ENCODE data around the gene FOSL2. TPM values are rescaled to one million over a fixed set of nuclear protein-coding genes. Genes with fewer than 3 reads are reported as not detected.

FOSL2 gene
- total RNA-seq (2021): 3.9 to 4.5 TPM (median 4.0 TPM) in 3 replicates
- Bru-seq, nascent RNA: percentile 43 among the genes with signal in this experiment
- long read RNA-seq, experiment 1, full-length matches to known transcripts: 4 of 14 reads
- long read RNA-seq, experiment 1, partial matches to known transcripts: 7 of 14 reads
- long read RNA-seq, experiment 1, other reads (novel, unspliced or antisense): 3 of 14 reads
- long read RNA-seq, experiment 2, partial matches to known transcripts: 0 of 4 reads
- long read RNA-seq, experiment 2, other reads (novel, unspliced or antisense): 4 of 4 reads
- long read RNA-seq, experiment 3: 0 reads

DNA sequence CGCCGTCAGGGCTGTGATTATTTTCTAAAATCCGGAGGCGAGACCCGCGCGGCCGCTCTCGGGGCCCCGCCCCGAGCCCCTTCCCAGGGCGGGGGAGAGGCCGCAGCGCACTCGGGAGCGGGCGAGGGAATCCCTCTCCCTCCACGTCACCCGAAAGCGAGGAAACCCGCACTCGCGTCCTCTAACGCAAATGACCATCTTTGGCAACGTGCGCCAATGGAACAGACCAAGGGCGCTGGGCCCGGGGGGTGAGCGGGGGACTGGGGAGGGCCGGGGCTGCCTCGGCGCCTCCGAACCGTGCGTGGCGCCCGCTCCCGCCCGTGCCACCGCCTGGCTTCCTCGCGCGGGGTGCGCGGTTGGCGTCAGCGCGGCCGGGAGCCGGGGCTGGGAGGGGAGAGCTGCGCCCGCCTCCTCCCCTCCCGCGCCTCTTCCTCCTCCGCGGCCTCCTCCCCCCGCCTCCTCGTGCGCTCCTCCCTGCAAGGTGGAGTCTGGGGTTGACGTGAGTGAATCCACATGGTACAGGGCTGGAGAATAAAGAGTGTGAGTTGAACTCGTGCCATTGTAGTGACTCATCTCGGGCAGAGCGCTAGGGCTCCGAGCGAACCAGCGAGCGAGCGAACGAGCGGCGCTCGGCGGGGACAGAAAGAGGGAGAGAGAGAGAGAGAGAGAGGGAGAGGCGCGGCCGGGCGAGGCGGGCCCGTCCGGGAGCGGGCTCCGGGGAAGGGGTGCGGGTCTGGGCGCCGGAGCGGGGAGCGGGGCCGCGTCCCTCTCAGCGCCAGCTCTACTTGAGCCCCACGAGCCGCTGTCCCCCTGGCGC is at the start of gene FOSL2:
Gene FOSL2, plus strand, starts transcription at position 562 of the 817 bp plus-strand sequence. CDS start 863 bp downstream, outside the sequence.
- Mint-ChIP-seq H3K36me3 (no peaks in the 10 kb centered on the region), H3K4me1 (peaks cover 14% of the 10 kb centered on the region), H3K27me3 (ENCODE audit: low read depth) (peaks cover 46% of the 10 kb centered on the region), H3K4me3 (peak within 1 kb of the TSS; percentile 77), H3K27ac (peak within 1 kb of the TSS; percentile 99), H3K9me3 (no peaks in the 10 kb centered on the region)
- peak; percentile 78 for DNase-seq (ENCODE audit: low spot score)
- ChIA-PET POLR2A (interaction anchor here (0.6 to 0.9 kb wide), 2 partner anchors 144 to 640 kb away, joined by 3 read pairs; no protein-coding TSS in a partner anchor), CTCF (interaction anchor here (1.0 to 1.3 kb wide), 3 partner anchors 38 to 640 kb away, joined by 3 read pairs; partner anchors contain the start of genes BABAM2 and RBKS)
- peak; percentile 73 for ATAC-seq
- TF ChIP-seq MYBL2 (CRISPR knock-in tag; IDR thresholded peaks at IDR 0.05) (peak; percentile 44; the same call in 1 of the 2 replicates), TP53 (CRISPR knock-in tag; IDR thresholded peaks at IDR 0.05) (peak; percentile 61; the same call in 1 of the 2 replicates), OVOL2 (CRISPR knock-in tag; IDR thresholded peaks at IDR 0.05; ENCODE audit: borderline replicate concordance) (no peak), ZNF263 (CRISPR knock-in tag; IDR thresholded peaks at IDR 0.05; ENCODE audit: low read depth) (peak; percentile 93), ZBTB21 (CRISPR knock-in tag; IDR thresholded peaks at IDR 0.05; ENCODE audit: borderline replicate concordance) (peak; percentile 72; the same call in 1 of the 2 replicates), RELA (CRISPR knock-in tag; IDR thresholded peaks at IDR 0.05; ENCODE audit: borderline replicate concordance) (no peak), GABPB1 (CRISPR knock-in tag; IDR thresholded peaks at IDR 0.05) (peak; percentile 86), SOX15 (CRISPR knock-in tag; IDR thresholded peaks at IDR 0.05) (no peak), ESRRA (CRISPR knock-in tag; IDR thresholded peaks at IDR 0.05; ENCODE audit: borderline replicate concordance) (no peak), ZNF317 (CRISPR knock-in tag; IDR thresholded peaks at IDR 0.05; ENCODE audit: borderline replicate concordance, low read depth) (no peak), ETV6 (CRISPR knock-in tag; IDR thresholded peaks at IDR 0.05) (0 out of 2 replicates have a peak, but pooled peaks have one; percentile 59), ZNF138 (CRISPR knock-in tag; conservative IDR thresholded peaks at IDR 0.05) (no peak), IRF2 (CRISPR knock-in tag; IDR thresholded peaks at IDR 0.05; ENCODE audit: borderline replicate concordance, low read depth) (no peak), TEAD1 (CRISPR knock-in tag; IDR thresholded peaks at IDR 0.05) (peak; percentile 77; the same call in 1 of the 2 replicates), SP1 (CRISPR knock-in tag; conservative IDR thresholded peaks at IDR 0.05) (peak; percentile 82)
- TF ChIP-seq, protein P1, sequence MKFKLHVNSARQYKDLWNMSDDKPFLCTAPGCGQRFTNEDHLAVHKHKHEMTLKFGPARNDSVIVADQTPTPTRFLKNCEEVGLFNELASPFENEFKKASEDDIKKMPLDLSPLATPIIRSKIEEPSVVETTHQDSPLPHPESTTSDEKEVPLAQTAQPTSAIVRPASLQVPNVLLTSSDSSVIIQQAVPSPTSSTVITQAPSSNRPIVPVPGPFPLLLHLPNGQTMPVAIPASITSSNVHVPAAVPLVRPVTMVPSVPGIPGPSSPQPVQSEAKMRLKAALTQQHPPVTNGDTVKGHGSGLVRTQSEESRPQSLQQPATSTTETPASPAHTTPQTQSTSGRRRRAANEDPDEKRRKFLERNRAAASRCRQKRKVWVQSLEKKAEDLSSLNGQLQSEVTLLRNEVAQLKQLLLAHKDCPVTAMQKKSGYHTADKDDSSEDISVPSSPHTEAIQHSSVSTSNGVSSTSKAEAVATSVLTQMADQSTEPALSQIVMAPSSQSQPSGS (CRISPR knock-in tag; IDR thresholded peaks at IDR 0.05; ENCODE audit: borderline replicate concordance, low read depth): no peak
- TF ChIP-seq, protein P2, sequence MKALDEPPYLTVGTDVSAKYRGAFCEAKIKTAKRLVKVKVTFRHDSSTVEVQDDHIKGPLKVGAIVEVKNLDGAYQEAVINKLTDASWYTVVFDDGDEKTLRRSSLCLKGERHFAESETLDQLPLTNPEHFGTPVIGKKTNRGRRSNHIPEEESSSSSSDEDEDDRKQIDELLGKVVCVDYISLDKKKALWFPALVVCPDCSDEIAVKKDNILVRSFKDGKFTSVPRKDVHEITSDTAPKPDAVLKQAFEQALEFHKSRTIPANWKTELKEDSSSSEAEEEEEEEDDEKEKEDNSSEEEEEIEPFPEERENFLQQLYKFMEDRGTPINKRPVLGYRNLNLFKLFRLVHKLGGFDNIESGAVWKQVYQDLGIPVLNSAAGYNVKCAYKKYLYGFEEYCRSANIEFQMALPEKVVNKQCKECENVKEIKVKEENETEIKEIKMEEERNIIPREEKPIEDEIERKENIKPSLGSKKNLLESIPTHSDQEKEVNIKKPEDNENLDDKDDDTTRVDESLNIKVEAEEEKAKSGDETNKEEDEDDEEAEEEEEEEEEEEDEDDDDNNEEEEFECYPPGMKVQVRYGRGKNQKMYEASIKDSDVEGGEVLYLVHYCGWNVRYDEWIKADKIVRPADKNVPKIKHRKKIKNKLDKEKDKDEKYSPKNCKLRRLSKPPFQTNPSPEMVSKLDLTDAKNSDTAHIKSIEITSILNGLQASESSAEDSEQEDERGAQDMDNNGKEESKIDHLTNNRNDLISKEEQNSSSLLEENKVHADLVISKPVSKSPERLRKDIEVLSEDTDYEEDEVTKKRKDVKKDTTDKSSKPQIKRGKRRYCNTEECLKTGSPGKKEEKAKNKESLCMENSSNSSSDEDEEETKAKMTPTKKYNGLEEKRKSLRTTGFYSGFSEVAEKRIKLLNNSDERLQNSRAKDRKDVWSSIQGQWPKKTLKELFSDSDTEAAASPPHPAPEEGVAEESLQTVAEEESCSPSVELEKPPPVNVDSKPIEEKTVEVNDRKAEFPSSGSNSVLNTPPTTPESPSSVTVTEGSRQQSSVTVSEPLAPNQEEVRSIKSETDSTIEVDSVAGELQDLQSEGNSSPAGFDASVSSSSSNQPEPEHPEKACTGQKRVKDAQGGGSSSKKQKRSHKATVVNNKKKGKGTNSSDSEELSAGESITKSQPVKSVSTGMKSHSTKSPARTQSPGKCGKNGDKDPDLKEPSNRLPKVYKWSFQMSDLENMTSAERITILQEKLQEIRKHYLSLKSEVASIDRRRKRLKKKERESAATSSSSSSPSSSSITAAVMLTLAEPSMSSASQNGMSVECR (CRISPR knock-in tag; IDR thresholded peaks at IDR 0.05; ENCODE audit: borderline replicate concordance): 0 out of 2 replicates have a peak, but pooled peaks have one; percentile 36
- TF ChIP-seq, protein P3, sequence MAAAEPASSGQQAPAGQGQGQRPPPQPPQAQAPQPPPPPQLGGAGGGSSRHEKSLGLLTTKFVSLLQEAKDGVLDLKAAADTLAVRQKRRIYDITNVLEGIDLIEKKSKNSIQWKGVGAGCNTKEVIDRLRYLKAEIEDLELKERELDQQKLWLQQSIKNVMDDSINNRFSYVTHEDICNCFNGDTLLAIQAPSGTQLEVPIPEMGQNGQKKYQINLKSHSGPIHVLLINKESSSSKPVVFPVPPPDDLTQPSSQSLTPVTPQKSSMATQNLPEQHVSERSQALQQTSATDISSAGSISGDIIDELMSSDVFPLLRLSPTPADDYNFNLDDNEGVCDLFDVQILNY (CRISPR knock-in tag; IDR thresholded peaks at IDR 0.05): peak; percentile 63; the same call in 1 of the 2 replicates
- TF ChIP-seq, protein P4, sequence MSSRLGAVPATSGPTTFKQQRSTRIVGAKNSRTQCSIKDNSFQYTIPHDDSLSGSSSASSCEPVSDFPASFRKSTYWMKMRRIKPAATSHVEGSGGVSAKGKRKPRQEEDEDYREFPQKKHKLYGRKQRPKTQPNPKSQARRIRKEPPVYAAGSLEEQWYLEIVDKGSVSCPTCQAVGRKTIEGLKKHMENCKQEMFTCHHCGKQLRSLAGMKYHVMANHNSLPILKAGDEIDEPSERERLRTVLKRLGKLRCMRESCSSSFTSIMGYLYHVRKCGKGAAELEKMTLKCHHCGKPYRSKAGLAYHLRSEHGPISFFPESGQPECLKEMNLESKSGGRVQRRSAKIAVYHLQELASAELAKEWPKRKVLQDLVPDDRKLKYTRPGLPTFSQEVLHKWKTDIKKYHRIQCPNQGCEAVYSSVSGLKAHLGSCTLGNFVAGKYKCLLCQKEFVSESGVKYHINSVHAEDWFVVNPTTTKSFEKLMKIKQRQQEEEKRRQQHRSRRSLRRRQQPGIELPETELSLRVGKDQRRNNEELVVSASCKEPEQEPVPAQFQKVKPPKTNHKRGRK (CRISPR knock-in tag; IDR thresholded peaks at IDR 0.05; ENCODE audit: borderline replicate concordance): no peak
- TF ChIP-seq, protein P5, sequence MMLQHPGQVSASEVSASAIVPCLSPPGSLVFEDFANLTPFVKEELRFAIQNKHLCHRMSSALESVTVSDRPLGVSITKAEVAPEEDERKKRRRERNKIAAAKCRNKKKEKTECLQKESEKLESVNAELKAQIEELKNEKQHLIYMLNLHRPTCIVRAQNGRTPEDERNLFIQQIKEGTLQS (CRISPR knock-in tag; conservative IDR thresholded peaks at IDR 0.05): peak; percentile 31; the same call in 1 of the 2 replicates
- TF ChIP-seq, protein P6, sequence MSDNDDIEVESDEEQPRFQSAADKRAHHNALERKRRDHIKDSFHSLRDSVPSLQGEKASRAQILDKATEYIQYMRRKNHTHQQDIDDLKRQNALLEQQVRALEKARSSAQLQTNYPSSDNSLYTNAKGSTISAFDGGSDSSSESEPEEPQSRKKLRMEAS (CRISPR knock-in tag; IDR thresholded peaks at IDR 0.05): peak; percentile 89
- TF ChIP-seq, protein P7, sequence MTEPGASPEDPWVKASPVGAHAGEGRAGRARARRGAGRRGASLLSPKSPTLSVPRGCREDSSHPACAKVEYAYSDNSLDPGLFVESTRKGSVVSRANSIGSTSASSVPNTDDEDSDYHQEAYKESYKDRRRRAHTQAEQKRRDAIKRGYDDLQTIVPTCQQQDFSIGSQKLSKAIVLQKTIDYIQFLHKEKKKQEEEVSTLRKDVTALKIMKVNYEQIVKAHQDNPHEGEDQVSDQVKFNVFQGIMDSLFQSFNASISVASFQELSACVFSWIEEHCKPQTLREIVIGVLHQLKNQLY (CRISPR knock-in tag; IDR thresholded peaks at IDR 0.05): no peak
- TF ChIP-seq, protein P8, sequence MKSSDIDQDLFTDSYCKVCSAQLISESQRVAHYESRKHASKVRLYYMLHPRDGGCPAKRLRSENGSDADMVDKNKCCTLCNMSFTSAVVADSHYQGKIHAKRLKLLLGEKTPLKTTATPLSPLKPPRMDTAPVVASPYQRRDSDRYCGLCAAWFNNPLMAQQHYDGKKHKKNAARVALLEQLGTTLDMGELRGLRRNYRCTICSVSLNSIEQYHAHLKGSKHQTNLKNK (CRISPR knock-in tag; IDR thresholded peaks at IDR 0.05): no peak
